H9 (cell line): Measurements from ENCODE around the gene YIPF4. TPM values are rescaled to one million over a fixed set of nuclear protein-coding genes. Genes with fewer than 3 reads are reported as not detected.
"Not testable (repeated sequence)": the region's sequence is repeated elsewhere in the genome, so short reads cannot be mapped to it uniquely, and the experiment has no call there.

Experiments
- DNase-seq: peaks from one replicate; pipeline ENCODE4 v3.0.0-alpha.2; 2017
- H2AFZ ChIP-seq: one replicate; pipeline ENCODE4 v1.6.1; 2013; ENCODE audit warnings: mild to moderate bottlenecking, low read length, control low read depth, moderate library complexity
- H2AK5ac ChIP-seq: 2 replicates; pipeline ENCODE4 v1.6.1; 2013; ENCODE audit warnings: low read length, control low read depth, mixed read lengths; ENCODE audit not compliant: insufficient read length
- H2BK120ac ChIP-seq: one replicate; pipeline ENCODE4 v1.6.1; 2013; ENCODE audit warnings: low read depth, mild to moderate bottlenecking, low read length, control low read depth, inconsistent platforms; ENCODE audit not compliant: poor library complexity, severe bottlenecking
- H2BK12ac ChIP-seq: 2 replicates; pipeline ENCODE4 v1.6.1; 2013; ENCODE audit warnings: low read length, control low read depth, mixed read lengths, low read depth; ENCODE audit not compliant: insufficient read length
- H2BK15ac ChIP-seq: 2 replicates; pipeline ENCODE4 v1.6.1; 2013; ENCODE audit warnings: low read depth, low read length, control low read depth
- H2BK20ac ChIP-seq: one replicate; pipeline ENCODE4 v1.6.1; 2013; ENCODE audit warnings: low read depth, mild to moderate bottlenecking, low read length, control low read depth, inconsistent platforms; ENCODE audit not compliant: poor library complexity, severe bottlenecking
- H2BK5ac ChIP-seq: 2 replicates; pipeline ENCODE4 v1.6.1; 2013; ENCODE audit warnings: low read length, control low read depth, mixed read lengths; ENCODE audit not compliant: insufficient read length
- H3K14ac ChIP-seq: 2 replicates; pipeline ENCODE4 v1.6.1; 2013; ENCODE audit warnings: low read length, control low read depth; ENCODE audit not compliant: insufficient read depth
- H3K18ac ChIP-seq: 2 replicates; pipeline ENCODE4 v1.6.1; 2013; ENCODE audit warnings: low read depth, mild to moderate bottlenecking, mixed read lengths, low read length, control low read depth; ENCODE audit not compliant: insufficient read length
- H3K23ac ChIP-seq: 2 replicates; pipeline ENCODE4 v1.6.1; 2013; ENCODE audit warnings: low read length, control low read depth, mixed read lengths, low read depth; ENCODE audit not compliant: insufficient read length
- H3K23me2 ChIP-seq: 2 replicates; pipeline ENCODE4 v1.6.1; 2013; ENCODE audit warnings: low read depth, mild to moderate bottlenecking, mixed read lengths, low read length, control low read depth; ENCODE audit not compliant: insufficient read length, poor library complexity, severe bottlenecking
- H3K27ac ChIP-seq: 2 replicates; pipeline ENCODE4 v1.5.1; 2013; ENCODE audit warnings: low read length, control low read depth, mixed read lengths, low read depth; ENCODE audit not compliant: insufficient read length
- H3K27me3 ChIP-seq: 2 replicates; pipeline ENCODE4 v1.6.1; 2013; ENCODE audit warnings: low read length, control low read depth, inconsistent platforms; ENCODE audit not compliant: insufficient read depth
- H3K4ac ChIP-seq: 2 replicates; pipeline ENCODE4 v1.6.1; 2013; ENCODE audit warnings: low read depth, mild to moderate bottlenecking, control low read depth, inconsistent platforms, low read length, moderate library complexity
- H3K4me1 ChIP-seq: 2 replicates; pipeline ENCODE4 v1.6.1; 2013; ENCODE audit warnings: low read length, control low read depth, inconsistent platforms; ENCODE audit not compliant: insufficient read depth
- H3K4me2 ChIP-seq: 2 replicates; pipeline ENCODE4 v1.6.1; 2013; ENCODE audit warnings: low read length, control low read depth, mixed read lengths; ENCODE audit not compliant: insufficient read length, insufficient read depth
- H3K56ac ChIP-seq: 2 replicates; pipeline ENCODE4 v1.6.1; 2013; ENCODE audit warnings: low read depth, mild to moderate bottlenecking, mixed read lengths, low read length, control low read depth; ENCODE audit not compliant: insufficient read length
- H3K79me1 ChIP-seq: 2 replicates; pipeline ENCODE4 v1.6.1; 2013; ENCODE audit warnings: low read depth, mild to moderate bottlenecking, moderate library complexity, low read length, control low read depth, inconsistent platforms; ENCODE audit not compliant: insufficient read depth, poor library complexity, severe bottlenecking
- H3K79me2 ChIP-seq: 2 replicates; pipeline ENCODE4 v1.6.1; 2013; ENCODE audit warnings: low read length, control low read depth, inconsistent platforms; ENCODE audit not compliant: insufficient read depth
- H3K9ac ChIP-seq: 2 replicates; pipeline ENCODE4 v1.6.1; 2013; ENCODE audit warnings: low read length, control low read depth, mixed read lengths; ENCODE audit not compliant: insufficient read length; ENCODE audit errors: extremely low read depth
- H3K9me3 ChIP-seq: one replicate; pipeline ENCODE4 v1.6.1; 2013; ENCODE audit warnings: low read depth, low read length, inconsistent platforms; ENCODE audit not compliant: control insufficient read depth
- H3T11ph ChIP-seq: one replicate; pipeline ENCODE4 v1.6.1; 2013; ENCODE audit warnings: mild to moderate bottlenecking, low read length, control low read depth, inconsistent platforms
- H4K20me1 ChIP-seq: one replicate; pipeline ENCODE4 v1.6.1; 2013; ENCODE audit not compliant: control insufficient read depth, insufficient read length, insufficient read depth
- H4K5ac ChIP-seq: 2 replicates; pipeline ENCODE4 v1.6.1; 2013; ENCODE audit warnings: low read depth, mild to moderate bottlenecking, mixed read lengths, low read length, control low read depth; ENCODE audit not compliant: insufficient read length
- H4K8ac ChIP-seq: replicated peaks from 2 replicates; pipeline ENCODE4 v1.6.1; 2013; ENCODE audit warnings: low read length, control low read depth, mixed read lengths, low read depth; ENCODE audit not compliant: insufficient read length
- H4K91ac ChIP-seq: 2 replicates; pipeline ENCODE4 v1.6.1; 2013; ENCODE audit warnings: low read depth, mild to moderate bottlenecking, moderate library complexity, mixed read lengths, low read length, control low read depth; ENCODE audit not compliant: insufficient read length
- H3K27ac Mint-ChIP-seq, 3 experiments: 2 replicates in 2 of 3; 3 replicates in 1 of 3; pipeline ENCODE4 v1.8.0; 2020 to 2021; ENCODE audit warnings: mixed read lengths in 3 of 3, mild to moderate bottlenecking in 1 of 3, moderate library complexity in 1 of 3
- H3K27me3 Mint-ChIP-seq: 2 replicates; pipeline ENCODE4 v1.8.0; 2021; ENCODE audit warnings: low read depth, mild to moderate bottlenecking, moderate library complexity, mixed read lengths
- H3K36me3 Mint-ChIP-seq, 3 experiments: 2 replicates in 2 of 3; 3 replicates in 1 of 3; pipeline ENCODE4 v1.8.0; 2020 to 2021; ENCODE audit warnings: low read depth in 3 of 3, mixed read lengths in 3 of 3; ENCODE audit not compliant: insufficient read depth in 1 of 3
- H3K4me1 Mint-ChIP-seq, 2 experiments: 2 replicates each; pipeline ENCODE4 v1.8.0; 2020; ENCODE audit warnings: mixed read lengths in 2 of 2
- H3K4me3 Mint-ChIP-seq, 2 experiments: 2 replicates in 1 of 2; 3 replicates in 1 of 2; pipeline ENCODE4 v1.8.0; 2020 to 2021; ENCODE audit warnings: mild to moderate bottlenecking in 2 of 2, mixed read lengths in 2 of 2, moderate library complexity in 1 of 2
- H3K9me3 Mint-ChIP-seq, 2 experiments: 2 replicates in 1 of 2; 3 replicates in 1 of 2; pipeline ENCODE4 v1.8.0; 2020; ENCODE audit warnings: mild to moderate bottlenecking in 2 of 2, mixed read lengths in 2 of 2, moderate library complexity in 1 of 2
- WGBS: extraction: QIAGEN DNeasy Blood & Tissue Kit; methylation state at CpG from one replicate; pipeline ENCODE4 v1.1.7; 2013; ENCODE audit warnings: missing lambda C conversion rate, low lambda C conversion rate, mixed read lengths; ENCODE audit not compliant: insufficient read length; ENCODE audit errors: extremely low coverage; 5-methylcytosine and 5-hydroxymethylcytosine counted together
- total RNA-seq: library from RNA; stranded (reverse); gene quantifications from 2 replicates; pipeline ENCODE4 v1.2.1, GENCODE V29; 2021
- TF ChIP-seq, protein P1 (sequence below): fragments of 200-600 bp; sonication (generic); conservative IDR thresholded peaks from 3 replicates; pipeline ENCODE4 v1.8.0; 2021; ENCODE audit warnings: antibody characterized with exemption, mild to moderate bottlenecking

YIPF4 gene
- total RNA-seq, 1 experiment from 2014 or later: 26.2 TPM

DNA sequence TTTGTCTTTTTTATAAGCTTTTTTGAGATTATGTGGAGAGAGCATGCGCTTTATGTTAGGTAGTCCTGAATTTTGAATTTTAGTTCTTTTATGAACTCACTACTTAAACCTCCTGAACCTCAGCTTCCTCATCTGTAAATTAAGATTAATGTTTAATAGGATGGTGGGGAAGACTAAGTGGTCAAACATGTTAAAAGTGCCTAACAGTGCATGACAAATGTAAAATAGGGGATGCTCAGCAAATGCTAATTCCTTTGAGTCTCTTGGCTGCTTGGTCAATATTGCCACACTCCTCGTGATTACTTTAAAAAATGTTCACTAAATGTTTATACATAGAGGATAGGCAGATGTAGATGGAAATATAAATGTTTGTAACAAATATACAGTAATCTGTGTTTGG lies 85.9 kb downstream of the YIPF4 start:
- Histone ChIP-seq H2BK12ac (no peak overlapping the region), H3K23me2 (no peaks in the 10 kb centered on the region)
- WGBS: no CpG with 5 or more reads among the region's 2 CpGs

DNA sequence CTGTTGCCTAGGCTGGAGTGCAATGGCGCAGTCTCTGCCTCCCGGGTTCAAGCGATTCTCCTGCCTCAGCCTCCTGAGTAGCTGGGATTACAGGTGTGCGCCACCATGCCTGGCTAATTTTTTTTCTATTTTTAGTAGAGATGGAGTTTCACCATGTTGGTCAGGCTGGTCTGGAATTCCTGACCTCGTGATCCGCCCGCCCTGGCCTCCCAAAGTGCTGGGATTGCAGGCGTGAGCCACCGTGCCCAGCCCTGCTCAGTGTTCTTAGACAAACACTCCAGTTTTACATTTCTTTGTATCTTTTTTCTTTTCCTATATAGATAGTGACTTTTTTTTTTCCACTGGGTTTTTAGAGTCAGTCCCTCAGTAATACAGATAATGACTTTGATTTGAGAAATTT lies 86.6 kb downstream of the YIPF4 start:
- not testable (repeated sequence) for H3K18ac ChIP-seq, H3K23ac ChIP-seq, H3K4me2 ChIP-seq, H3K9me3 ChIP-seq, H3K4ac ChIP-seq, H2BK20ac ChIP-seq, H3K14ac ChIP-seq, H4K5ac ChIP-seq, H3K9ac ChIP-seq, H2BK120ac ChIP-seq, H3K56ac ChIP-seq, H2BK15ac ChIP-seq, H3K27me3 ChIP-seq, H3T11ph ChIP-seq, H3K9me3 Mint-ChIP-seq, H3K4me1 ChIP-seq, DNase-seq, H4K8ac ChIP-seq, H2BK12ac ChIP-seq, H4K91ac ChIP-seq, H2AK5ac ChIP-seq, H2BK5ac ChIP-seq, H3K79me1 ChIP-seq, H3K27me3 Mint-ChIP-seq, H4K20me1 ChIP-seq, H3K27ac ChIP-seq, H3K23me2 ChIP-seq, H3K4me3 Mint-ChIP-seq, H2AFZ ChIP-seq
- peaks cover 75% of the 10 kb centered on the region; the same call in 1 of the 2 replicates for H3K79me2 ChIP-seq
- Mint-ChIP-seq H3K27ac (peak overlapping the region in 2 of 3 experiments; percentile 40 to 55; a peak in 4 of 7 replicates), H3K4me1 (peaks cover 12 to 17% of the 10 kb centered on the region in 2 experiments), H3K36me3 (peaks cover 13 to 28% (median 15%) of the 10 kb centered on the region in 3 experiments)
- WGBS: no CpG with 5 or more reads among the region's 9 CpGs

More for the DNA sequence above, 85.9 kb downstream of the YIPF4 start:
- H4K91ac ChIP-seq: no peak overlapping the region
- no peak overlapping the region for H3K9ac ChIP-seq
- no peaks in the 10 kb centered on the region for H3K9me3 ChIP-seq
- Mint-ChIP-seq H3K27me3 (no peaks in the 10 kb centered on the region), H3K4me3 (no peak overlapping the region), H3K36me3 (peaks cover 15 to 32% (median 21%) of the 10 kb centered on the region in 3 experiments), H3K9me3 (peaks cover 0 to 2% of the 10 kb centered on the region in 2 experiments; a peak in 2 of 5 replicates), H3K4me1 (peaks cover 19 to 23% of the 10 kb centered on the region in 2 experiments), H3K27ac (no peak overlapping the region)
- H2BK5ac ChIP-seq: no peak overlapping the region
- no peak overlapping the region for H3K18ac ChIP-seq
- H2BK15ac ChIP-seq: no peak overlapping the region
- H3T11ph ChIP-seq: no peak overlapping the region
- no peak overlapping the region for H3K23ac ChIP-seq
- no peaks in the 10 kb centered on the region for H3K4me1 ChIP-seq
- H3K4ac ChIP-seq: no peak overlapping the region
- H3K27me3 ChIP-seq: no peaks in the 10 kb centered on the region
- DNase-seq: no peak
- no peak overlapping the region for H3K14ac ChIP-seq
- no peak overlapping the region for H2AFZ ChIP-seq
- H4K20me1 ChIP-seq: no peaks in the 10 kb centered on the region
- no peak overlapping the region for H2BK120ac ChIP-seq
- H3K56ac ChIP-seq: no peak overlapping the region
- H3K79me1 ChIP-seq: peaks cover 7% of the 10 kb centered on the region
- H4K5ac ChIP-seq: no peak overlapping the region
- H2AK5ac ChIP-seq: no peak overlapping the region
- H3K4me2 ChIP-seq: no peak overlapping the region
- H4K8ac ChIP-seq: no peak overlapping the region
- H3K27ac ChIP-seq: no peak overlapping the region
- peaks cover 73% of the 10 kb centered on the region; the same call in 1 of the 2 replicates for H3K79me2 ChIP-seq
- TF ChIP-seq, protein P1, sequence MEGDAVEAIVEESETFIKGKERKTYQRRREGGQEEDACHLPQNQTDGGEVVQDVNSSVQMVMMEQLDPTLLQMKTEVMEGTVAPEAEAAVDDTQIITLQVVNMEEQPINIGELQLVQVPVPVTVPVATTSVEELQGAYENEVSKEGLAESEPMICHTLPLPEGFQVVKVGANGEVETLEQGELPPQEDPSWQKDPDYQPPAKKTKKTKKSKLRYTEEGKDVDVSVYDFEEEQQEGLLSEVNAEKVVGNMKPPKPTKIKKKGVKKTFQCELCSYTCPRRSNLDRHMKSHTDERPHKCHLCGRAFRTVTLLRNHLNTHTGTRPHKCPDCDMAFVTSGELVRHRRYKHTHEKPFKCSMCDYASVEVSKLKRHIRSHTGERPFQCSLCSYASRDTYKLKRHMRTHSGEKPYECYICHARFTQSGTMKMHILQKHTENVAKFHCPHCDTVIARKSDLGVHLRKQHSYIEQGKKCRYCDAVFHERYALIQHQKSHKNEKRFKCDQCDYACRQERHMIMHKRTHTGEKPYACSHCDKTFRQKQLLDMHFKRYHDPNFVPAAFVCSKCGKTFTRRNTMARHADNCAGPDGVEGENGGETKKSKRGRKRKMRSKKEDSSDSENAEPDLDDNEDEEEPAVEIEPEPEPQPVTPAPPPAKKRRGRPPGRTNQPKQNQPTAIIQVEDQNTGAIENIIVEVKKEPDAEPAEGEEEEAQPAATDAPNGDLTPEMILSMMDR: no peak
- H2BK20ac ChIP-seq: no peak overlapping the region
